ENCODE data around the gene OGA.

The OGA gene

GRCh38 chr10:101841826-101842225, 23.6 kb upstream of the OGA start:
- TF ChIP-seq CTCF (IDR thresholded peaks at IDR 0.05; ENCODE audit: borderline replicate concordance, insufficient read depth, low read depth, low read length), result no peak
- H3K4me3 ChIP-seq (ENCODE audit: low read depth, low read length), result no peak overlapping the region

- peak; percentile 97 for TF ChIP-seq CTCF (IDR thresholded peaks at IDR 0.05; ENCODE audit: borderline replicate concordance, insufficient read depth, low read depth, low read length)
- peak overlapping the region; percentile 55 for H3K4me3 ChIP-seq (ENCODE audit: low read depth, low read length)
Observed at GRCh38 chr10:101840741-101841453, 22.7 kb upstream of the OGA start.

- TF ChIP-seq CTCF (IDR thresholded peaks at IDR 0.05; ENCODE audit: borderline replicate concordance, insufficient read depth, low read depth, low read length), result no peak
- H3K4me3 ChIP-seq (ENCODE audit: low read depth, low read length), result peak overlapping the region; percentile 53
Observed at GRCh38 chr10:101840102-101840684, 21.9 kb upstream of the OGA start.

- H3K4me3 ChIP-seq (ENCODE audit: low read depth, low read length), result peak overlapping the region; percentile 53
- no peak for TF ChIP-seq CTCF (IDR thresholded peaks at IDR 0.05; ENCODE audit: borderline replicate concordance, insufficient read depth, low read depth, low read length)
Observed at GRCh38 chr10:101839416-101840063, 21.3 kb upstream of the OGA start.

GRCh38 chr10:101839002-101839401, 20.8 kb upstream of the OGA start:
- no peak overlapping the region for H3K4me3 ChIP-seq (ENCODE audit: low read depth, low read length)

GRCh38 chr10:101838416-101838970, 20.2 kb upstream of the OGA start:
- H3K4me3 ChIP-seq (ENCODE audit: low read depth, low read length), result no peak overlapping the region
- no peak for TF ChIP-seq CTCF (IDR thresholded peaks at IDR 0.05; ENCODE audit: borderline replicate concordance, insufficient read depth, low read depth, low read length)

More at GRCh38 chr10:101839002-101839401, 20.8 kb upstream of the OGA start:
- TF ChIP-seq CTCF (IDR thresholded peaks at IDR 0.05; ENCODE audit: borderline replicate concordance, insufficient read depth, low read depth, low read length), result no peak

All from GM12875 (cell line).